Endothelial cell of umbilical vein (primary cell): ENCODE data around the gene SYAP1. TPM values are rescaled to one million over a fixed set of nuclear protein-coding genes. Genes with fewer than 3 reads are reported as not detected.

ENCODE experiments used
- BruUV-seq: library from RNA; stranded (reverse); fragments of 400-500 nt; replicated peaks from 2 replicates; lab custom pipeline; 2021; lab: Mats Ljungman, UMichigan
- CTCF ChIA-PET: fragments of 300-600, 350-600 bp; sonication (Branson Sonifier 250); formaldehyde crosslinking; loops from one replicate; lab custom pipeline; 2021; ENCODE audit warnings: antibody characterized with exemption, inconsistent platforms; lab: Charles Lee
- POLR2A ChIA-PET: fragments of 300-600, 350-600 bp; sonication (Branson Sonifier 250); formaldehyde crosslinking; loops from one replicate; lab custom pipeline; 2021; ENCODE audit warnings: antibody characterized with exemption, inconsistent platforms; lab: Charles Lee
- DNase-seq: peaks from one replicate; pipeline ENCODE4 v3.0.0-alpha.2; 2011; ENCODE audit warnings: low read depth, low spot score
- FAIRE-seq: peaks from 2 replicates; lab custom pipeline; 2011; peaks lifted over from hg19 to GRCh38; lab: Jason Lieb, UNC
- H2AFZ ChIP-seq: 2 replicates; pipeline ENCODE4 v1.6.0; 2012; ENCODE audit warnings: low read depth, low read length, control low read depth, inconsistent platforms
- H3K27ac ChIP-seq: 2 replicates; pipeline ENCODE4 v1.5.1; 2011; ENCODE audit warnings: low read depth, mild to moderate bottlenecking, control low read depth, low read length, moderate library complexity; ENCODE audit not compliant: insufficient read depth
- H3K27me3 ChIP-seq, 2 experiments: 2 replicates each; pipeline versions ENCODE4 v1.6.0 to v1.6.1; 2011; ENCODE audit warnings: low read length in 2 of 2, mixed read lengths in 1 of 2; ENCODE audit not compliant: control insufficient read depth in 2 of 2, insufficient read depth in 2 of 2
- H3K36me3 ChIP-seq, 2 experiments: 2 replicates in 1 of 2; 3 replicates in 1 of 2; pipeline ENCODE4 v1.5.1; 2011; ENCODE audit warnings: low read length in 2 of 2, mild to moderate bottlenecking in 1 of 2, moderate library complexity in 1 of 2; ENCODE audit not compliant: control insufficient read depth in 2 of 2, insufficient read depth in 2 of 2; ENCODE audit errors: extremely low read depth in 1 of 2
- H3K4me1 ChIP-seq: 3 replicates; pipeline ENCODE4 v1.5.1; 2011; ENCODE audit warnings: mild to moderate bottlenecking, low read length; ENCODE audit not compliant: control insufficient read depth, insufficient read depth; ENCODE audit errors: extremely low read depth
- H3K4me2 ChIP-seq: 2 replicates; pipeline ENCODE4 v1.6.1; 2011; ENCODE audit warnings: low read length, control low read depth, mixed read lengths; ENCODE audit not compliant: insufficient read depth
- H3K4me3 ChIP-seq, 3 experiments: fragments of 200-600 bp in 1 of 3; sonication (generic), shearing (Covaris generic) in 1 of 3; replicated peaks in 1 of 3; 2 replicates each; pipeline ENCODE4 v1.5.1; 2011 to 2016; ENCODE audit warnings: control low read depth in 3 of 3, low read length in 3 of 3, mild to moderate bottlenecking in 2 of 3, inconsistent platforms in 1 of 3, low read depth in 1 of 3, moderate library complexity in 1 of 3; ENCODE audit not compliant: insufficient read depth in 1 of 3
- H3K79me2 ChIP-seq: 2 replicates; pipeline ENCODE4 v1.6.0; 2012; ENCODE audit warnings: low read length, inconsistent platforms; ENCODE audit not compliant: control insufficient read depth, insufficient read depth
- H3K9ac ChIP-seq: replicated peaks from 2 replicates; pipeline ENCODE3; 2011; ENCODE audit warnings: low read length, control low read depth; ENCODE audit not compliant: insufficient read depth; ENCODE audit errors: extremely low read depth
- H3K9me1 ChIP-seq: replicated peaks from 3 replicates; pipeline ENCODE4 v1.6.0; 2011; ENCODE audit warnings: mild to moderate bottlenecking, low read length; ENCODE audit not compliant: control insufficient read depth, insufficient read depth; ENCODE audit errors: extremely low read depth
- H3K9me3 ChIP-seq: replicated peaks from 2 replicates; pipeline ENCODE4 v1.5.1; 2012; ENCODE audit warnings: low read length, inconsistent platforms; ENCODE audit not compliant: control insufficient read depth, insufficient read depth
- H4K20me1 ChIP-seq: replicated peaks from 2 replicates; pipeline ENCODE3; 2011; ENCODE audit warnings: mild to moderate bottlenecking, low read length; ENCODE audit not compliant: control insufficient read depth, insufficient read depth; ENCODE audit errors: extremely low read depth
- CTCF ChIP-seq, 2 donors: IDR thresholded peaks; 1 replicate in 1 of 2; 2 replicates in 1 of 2; pipeline ENCODE4 v1.5.1; 2011; ENCODE audit warnings: low read length in 2 of 2, mild to moderate bottlenecking in 2 of 2, moderate library complexity in 2 of 2, control low read depth in 1 of 2, inconsistent platforms in 1 of 2, low read depth in 1 of 2; ENCODE audit not compliant: insufficient read depth in 1 of 2; ENCODE audit errors: extremely low read depth in 1 of 2
- EZH2 ChIP-seq: IDR thresholded peaks from 2 replicates; pipeline ENCODE4 v1.6.1; 2012; ENCODE audit warnings: borderline replicate concordance, low read depth, mild to moderate bottlenecking, moderate library complexity, low read length, inconsistent platforms; ENCODE audit not compliant: severe bottlenecking
- FOS ChIP-seq: IDR thresholded peaks from 2 replicates; pipeline ENCODE4 v1.6.1; 2011; ENCODE audit warnings: mild to moderate bottlenecking, low read length, moderate library complexity, borderline replicate concordance; ENCODE audit not compliant: insufficient read depth
- GATA2 ChIP-seq: IDR thresholded peaks from 2 replicates; pipeline ENCODE4 v1.7.0; 2011; ENCODE audit warnings: low read depth, mild to moderate bottlenecking, moderate library complexity, mixed read lengths, low read length; ENCODE audit not compliant: insufficient read length, insufficient read depth
- JUN ChIP-seq: IDR thresholded peaks from 2 replicates; pipeline ENCODE4 v1.6.1; 2011; ENCODE audit warnings: borderline replicate concordance, low read depth; ENCODE audit not compliant: insufficient read length, insufficient read depth
- MAX ChIP-seq: IDR thresholded peaks from 2 replicates; pipeline ENCODE4 v1.6.1; 2011; ENCODE audit not compliant: insufficient read depth, insufficient read length
- MYC ChIP-seq: IDR thresholded peaks from one replicate; pipeline ENCODE4 v1.6.1; 2011; ENCODE audit warnings: mild to moderate bottlenecking, low read depth, low read length
- POLR2A ChIP-seq: IDR thresholded peaks from 2 replicates; pipeline ENCODE4 v1.6.1; 2012; ENCODE audit warnings: low read depth, mild to moderate bottlenecking, control low read depth, low read length
- POLR2AphosphoS5 ChIP-seq: IDR thresholded peaks from 2 replicates; pipeline ENCODE4 v1.6.1; 2012; ENCODE audit warnings: low read depth, mild to moderate bottlenecking, control low read depth, low read length, moderate library complexity; ENCODE audit not compliant: insufficient read depth
- dilution Hi-C: fragments of 300-500 bp; cut with MboI; formaldehyde crosslinking; loops from one replicate; pipeline ENCODE4 v1.15.0; 2019; ENCODE audit warnings: low sequenced_read_pairs; ENCODE audit not compliant: extremely low pct_ligation_motif_present
- intact Hi-C: fragments of 100-400 bp; cut with micrococcal nuclease; formaldehyde crosslinking; loops from one replicate; pipeline ENCODE4 v1.10.0; 2022
- polyA plus RNA-seq, 4 experiments: library from polyadenylated mRNA; depleted of rRNA in 3 of 4; stranded (reverse) in 3 of 4; unstranded in 1 of 4; fragments of >200 nt; gene quantifications; 2 replicates each; pipeline versions ENCODE4 v1.2.1 to v1.2.3, GENCODE V29; 2011 to 2012; ENCODE audit warnings: missing spikeins in 1 of 4
- total RNA-seq: library from RNA; stranded (reverse); gene quantifications from 2 replicates; pipeline ENCODE4 v1.2.3, GENCODE V29; 2021

SYAP1 gene
- total and polyA plus RNA-seq, 2 donors (not counting 3 experiments of a cell fraction or from before 2014, with no cell fraction given) = 3.4 to 21.9 TPM

- H3K4me2 ChIP-seq = no peak overlapping the region
- H2AFZ ChIP-seq = no peak overlapping the region
- peaks cover 0 to 7% of the 10 kb centered on the region in 2 experiments for H3K36me3 ChIP-seq
- POLR2A ChIA-PET = no interaction called here
- CTCF ChIA-PET = no interaction called here
- no TSS peak for BruUV-seq
- H3K4me3 ChIP-seq = no peak overlapping the region
- dilution Hi-C loops = no loop called here
- no peak overlapping the region for H3K27ac ChIP-seq
- no peaks in the 10 kb centered on the region for H3K27me3 ChIP-seq
- no peaks in the 10 kb centered on the region for H3K9me3 ChIP-seq
- no peaks in the 10 kb centered on the region for H3K79me2 ChIP-seq
- no peaks in the 10 kb centered on the region for H4K20me1 ChIP-seq
- H3K4me1 ChIP-seq = no peaks in the 10 kb centered on the region
- H3K9ac ChIP-seq = no peak overlapping the region
- H3K9me1 ChIP-seq = no peaks in the 10 kb centered on the region
- intact Hi-C loops = no loop called here
- DNase-seq (no peak), FAIRE-seq (no peak)
- TF ChIP-seq EZH2 = no peak
- TF ChIP-seq MAX = no peak
- no peak for TF ChIP-seq FOS
- no peak for TF ChIP-seq POLR2A
- TF ChIP-seq POLR2AphosphoS5 = no peak
- TF ChIP-seq GATA2 = no peak
- no peak for TF ChIP-seq MYC
- TF ChIP-seq JUN = no peak
- no peak for TF ChIP-seq CTCF (IDR thresholded peaks at IDR 0.05; ENCODE audit: extremely low read depth in 1 of 2, insufficient read depth in 1 of 2, low read depth in 1 of 2, low read length in 2 of 2)
Observed at GRCh38 chrX:16687514-16687913, 31.9 kb upstream of the SYAP1 start.
